GM12872 (cell line): ENCODE measurements around the gene RHBDL2.

Source experiments
- CTCF ChIP-seq: IDR thresholded peaks from 3 replicates; pipeline ENCODE4 v1.5.1; 2011; ENCODE audit warnings: low read depth, mild to moderate bottlenecking, low read length, moderate library complexity; ENCODE audit not compliant: insufficient read depth

The RHBDL2 gene

GRCh38 chr1:38870996-38871395, 70.6 kb downstream of the RHBDL2 start:
- TF ChIP-seq CTCF, result no peak

- no peak for TF ChIP-seq CTCF
Observed at GRCh38 chr1:38867208-38867607, 74.4 kb downstream of the RHBDL2 start.

- no peak for TF ChIP-seq CTCF
Observed at GRCh38 chr1:38865112-38865715, 76.4 kb downstream of the RHBDL2 start.

GRCh38 chr1:38860454-38860795, 81.2 kb downstream of the RHBDL2 start:
- TF ChIP-seq CTCF, result no peak

- no peak for TF ChIP-seq CTCF
Observed at GRCh38 chr1:38859561-38860453, 81.8 kb downstream of the RHBDL2 start, which contains the start of gene RRAGC. TSS of gene RRAGC (minus strand) at chr1:38859772. CDS start at chr1:38859646, 126 bp downstream.

- TF ChIP-seq CTCF, result no peak
Observed at GRCh38 chr1:38858833-38859560, 82.6 kb downstream of the RHBDL2 start.

GRCh38 chr1:38852780-38853179, 88.8 kb downstream of the RHBDL2 start:
- TF ChIP-seq CTCF, result no peak
